HFFc6 (cell line): ENCODE results near the gene PRPF6. TPM values are rescaled to one million over a fixed set of nuclear protein-coding genes. Genes with fewer than 3 reads are reported as not detected.

ENCODE experiments used
- DNase-seq: peaks from one replicate; pipeline ENCODE4 v3.0.0-alpha.2; 2018
- H3K27ac Mint-ChIP-seq: 2 replicates; pipeline ENCODE4 v1.8.0; 2020; ENCODE audit warnings: mild to moderate bottlenecking, mixed read lengths
- H3K27me3 Mint-ChIP-seq: 2 replicates; pipeline ENCODE4 v1.8.0; 2021; ENCODE audit warnings: mild to moderate bottlenecking, moderate library complexity, mixed read lengths; ENCODE audit not compliant: insufficient read depth
- H3K36me3 Mint-ChIP-seq: 2 replicates; pipeline ENCODE4 v1.8.0; 2021; ENCODE audit warnings: low read depth, mixed read lengths
- H3K4me1 Mint-ChIP-seq: 2 replicates; pipeline ENCODE4 v1.8.0; 2020; ENCODE audit warnings: low read depth, mixed read lengths
- H3K4me3 Mint-ChIP-seq: 2 replicates; pipeline ENCODE4 v1.8.0; 2020; ENCODE audit warnings: mild to moderate bottlenecking, moderate library complexity, mixed read lengths
- H3K9me3 Mint-ChIP-seq: 2 replicates; pipeline ENCODE4 v1.8.0; 2020; ENCODE audit warnings: mild to moderate bottlenecking, mixed read lengths
- total RNA-seq, 6 experiments: library from RNA; stranded (reverse); fragmentation: NEBNext Ultra II Directional; extraction: Animal tissue kit (Norgen Biotek cat#: 25700); gene quantifications; 2 replicates in 1 of 6; 3 replicates in 5 of 6; pipeline ENCODE4 v1.2.3, GENCODE V29; 2021
- TF ChIP-seq, protein P1 (sequence below): fragments of 200-600 bp; sonication (generic); IDR thresholded peaks from 2 replicates; pipeline ENCODE4 v1.5.0; 2021; ENCODE audit warnings: antibody characterized with exemption, mild to moderate bottlenecking

The PRPF6 gene
- total RNA-seq, 6 experiments from 2014 or later = 70.7 to 73.2 (median 72.9) TPM

DNA sequence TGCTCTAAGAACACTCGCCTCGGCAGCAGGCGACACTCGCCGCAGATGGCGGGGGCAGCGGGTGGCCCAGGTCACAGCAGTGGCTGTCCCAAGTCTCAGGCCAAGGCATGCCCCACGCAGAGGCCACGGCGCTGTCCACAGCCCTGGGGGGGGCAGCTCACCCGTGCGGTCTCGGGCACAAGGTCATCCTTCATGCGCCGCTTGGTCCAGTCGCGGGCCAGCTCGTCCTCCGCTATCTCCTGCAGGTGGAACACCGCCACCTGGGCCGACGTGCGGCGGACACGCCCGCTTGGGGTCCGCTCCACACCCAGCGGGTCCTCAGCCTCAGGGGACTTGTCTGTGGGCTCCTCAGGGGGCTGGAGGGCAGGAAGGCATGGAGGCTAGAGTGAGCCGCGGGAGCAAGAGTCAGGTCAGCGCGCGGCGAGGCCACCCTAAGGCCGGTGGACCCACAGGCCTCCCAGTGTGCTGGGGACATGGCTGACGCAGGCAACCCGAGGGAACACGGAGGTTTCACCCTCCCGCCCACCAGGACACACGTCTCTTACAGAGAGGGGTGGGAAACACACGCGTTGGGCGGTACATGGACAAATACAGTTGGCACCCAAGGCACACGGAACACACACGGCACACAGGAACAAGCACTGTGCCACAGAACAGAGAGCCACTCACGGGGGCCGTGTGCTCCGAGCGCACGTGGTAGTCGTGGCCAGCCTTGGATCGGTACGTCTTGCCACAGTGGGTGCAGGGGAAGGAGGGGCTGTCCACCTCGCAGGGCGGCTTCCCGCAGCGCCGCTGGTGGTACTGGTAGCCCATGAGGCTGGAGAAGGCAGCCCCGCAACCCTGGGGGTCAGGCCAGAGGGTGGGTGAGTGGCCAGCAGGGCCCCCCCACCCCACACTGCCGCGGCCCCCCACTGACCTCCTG, 18.2 kb upstream of the PRPF6 start:
- Mint-ChIP-seq H3K9me3 (no peaks in the 10 kb centered on the region), H3K4me1 (no peaks in the 10 kb centered on the region), H3K27ac (no peak overlapping the region), H3K36me3 (no peaks in the 10 kb centered on the region), H3K27me3 (peaks cover 2% of the 10 kb centered on the region; the same call in 1 of the 2 replicates), H3K4me3 (no peak overlapping the region)
- no peak for DNase-seq
- TF ChIP-seq, protein P1, sequence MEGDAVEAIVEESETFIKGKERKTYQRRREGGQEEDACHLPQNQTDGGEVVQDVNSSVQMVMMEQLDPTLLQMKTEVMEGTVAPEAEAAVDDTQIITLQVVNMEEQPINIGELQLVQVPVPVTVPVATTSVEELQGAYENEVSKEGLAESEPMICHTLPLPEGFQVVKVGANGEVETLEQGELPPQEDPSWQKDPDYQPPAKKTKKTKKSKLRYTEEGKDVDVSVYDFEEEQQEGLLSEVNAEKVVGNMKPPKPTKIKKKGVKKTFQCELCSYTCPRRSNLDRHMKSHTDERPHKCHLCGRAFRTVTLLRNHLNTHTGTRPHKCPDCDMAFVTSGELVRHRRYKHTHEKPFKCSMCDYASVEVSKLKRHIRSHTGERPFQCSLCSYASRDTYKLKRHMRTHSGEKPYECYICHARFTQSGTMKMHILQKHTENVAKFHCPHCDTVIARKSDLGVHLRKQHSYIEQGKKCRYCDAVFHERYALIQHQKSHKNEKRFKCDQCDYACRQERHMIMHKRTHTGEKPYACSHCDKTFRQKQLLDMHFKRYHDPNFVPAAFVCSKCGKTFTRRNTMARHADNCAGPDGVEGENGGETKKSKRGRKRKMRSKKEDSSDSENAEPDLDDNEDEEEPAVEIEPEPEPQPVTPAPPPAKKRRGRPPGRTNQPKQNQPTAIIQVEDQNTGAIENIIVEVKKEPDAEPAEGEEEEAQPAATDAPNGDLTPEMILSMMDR = no peak

DNA sequence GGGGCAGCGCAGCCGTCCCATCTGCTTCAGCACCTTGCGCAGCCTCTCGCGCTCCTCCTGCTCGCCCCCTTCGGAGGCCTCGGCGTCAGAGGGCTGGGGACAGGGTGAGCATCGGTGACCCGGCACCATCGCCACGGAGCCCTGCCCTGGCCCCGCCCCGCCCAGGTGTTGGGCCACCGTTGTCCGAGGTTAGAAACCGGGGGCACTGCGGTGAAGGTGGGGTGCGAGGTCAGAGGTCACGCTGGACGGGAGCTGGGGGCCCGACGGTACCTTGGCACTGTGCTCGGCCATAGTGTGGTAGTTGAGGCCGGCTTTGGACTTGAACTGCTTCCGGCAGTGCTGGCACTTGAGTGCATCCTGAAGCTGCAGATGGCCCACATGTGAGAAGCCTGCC, 17.6 kb upstream of the PRPF6 start:
- H3K4me1 Mint-ChIP-seq = peaks cover 3% of the 10 kb centered on the region
- no peak overlapping the region for H3K4me3 Mint-ChIP-seq
- H3K27ac Mint-ChIP-seq = no peak overlapping the region
- H3K36me3 Mint-ChIP-seq = no peaks in the 10 kb centered on the region
- TF ChIP-seq, protein P1 = no peak
- H3K27me3 Mint-ChIP-seq = no peaks in the 10 kb centered on the region; the same call in 1 of the 2 replicates
- no peak for DNase-seq
- H3K9me3 Mint-ChIP-seq = no peaks in the 10 kb centered on the region

DNA sequence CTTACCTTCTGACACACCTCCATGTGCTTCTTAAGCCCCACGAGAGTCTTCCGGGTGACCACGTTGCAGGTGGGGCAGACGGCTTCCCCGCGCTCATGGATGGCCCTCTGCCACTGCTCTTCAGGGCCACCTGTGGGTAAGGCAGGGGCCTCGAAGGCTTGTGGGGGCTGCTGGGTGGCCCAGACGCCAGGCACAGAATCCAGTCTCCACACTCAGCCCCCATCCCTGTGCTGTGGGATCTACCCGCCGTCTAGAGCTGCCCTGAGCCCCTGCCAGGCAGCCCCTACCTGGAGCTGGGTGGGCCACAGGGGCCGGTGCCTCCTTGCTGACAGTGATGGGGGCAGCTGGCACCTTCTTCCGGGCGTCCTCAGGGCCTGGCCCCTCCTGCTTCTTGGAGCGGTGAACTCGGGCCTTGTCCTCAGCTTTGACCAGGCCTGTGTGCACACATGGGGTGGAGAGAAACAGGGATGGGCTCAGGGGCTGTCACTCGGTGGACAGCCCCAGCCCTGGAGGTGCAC, 17.1 kb upstream of the PRPF6 start:
- Mint-ChIP-seq H3K4me3 (no peak overlapping the region), H3K36me3 (no peaks in the 10 kb centered on the region), H3K9me3 (no peaks in the 10 kb centered on the region), H3K27me3 (no peaks in the 10 kb centered on the region; the same call in 1 of the 2 replicates), H3K4me1 (peaks cover 8% of the 10 kb centered on the region), H3K27ac (no peak overlapping the region)
- DNase-seq = no peak
- TF ChIP-seq, protein P1 = no peak

GRCh38 chr20:63964412-63964811, 16.5 kb upstream of the PRPF6 start:
- Mint-ChIP-seq H3K36me3 (no peaks in the 10 kb centered on the region), H3K9me3 (no peaks in the 10 kb centered on the region), H3K4me1 (peaks cover 10% of the 10 kb centered on the region), H3K4me3 (no peak overlapping the region), H3K27ac (no peak overlapping the region), H3K27me3 (no peaks in the 10 kb centered on the region; the same call in 1 of the 2 replicates)
- TF ChIP-seq, protein P1 = no peak
- DNase-seq = no peak

DNA sequence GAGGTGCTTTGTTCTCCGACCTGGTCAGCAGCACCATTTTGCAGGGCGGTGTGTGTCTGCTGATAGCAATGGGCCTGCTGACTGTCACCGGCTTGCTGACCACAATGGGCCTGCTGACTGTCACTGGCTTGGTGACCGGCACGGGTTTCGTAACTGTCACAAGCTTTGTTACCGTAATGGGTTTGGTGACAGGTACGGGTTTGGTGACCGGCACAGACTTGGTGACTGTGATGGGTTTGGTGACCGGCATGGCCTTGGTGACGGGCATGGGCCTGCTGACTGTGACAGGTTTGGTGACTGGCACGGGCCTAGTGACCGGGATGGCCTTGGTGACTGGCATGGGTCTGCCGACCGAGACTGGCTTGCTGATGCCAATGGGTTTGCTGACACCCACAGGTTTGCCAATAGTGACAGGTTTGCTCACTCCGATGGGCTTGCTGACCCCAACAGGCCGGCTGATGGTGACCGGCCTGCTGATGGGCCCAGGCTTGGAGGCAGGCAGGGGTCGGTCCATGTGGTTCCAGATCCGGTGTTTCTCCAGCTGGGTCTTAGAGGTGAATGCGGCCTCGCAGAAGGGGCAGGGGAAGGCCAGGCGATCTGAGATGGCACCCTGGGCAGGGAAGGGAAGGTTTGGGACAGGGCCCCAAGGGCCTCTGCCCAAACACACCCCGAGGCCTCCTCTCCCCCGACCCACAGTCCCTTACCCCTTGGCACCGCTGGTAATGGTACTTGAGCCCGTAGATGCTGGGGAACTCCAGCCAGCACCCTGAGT, 14.6 kb upstream of the PRPF6 start:
- TF ChIP-seq, protein P1 = no peak
- H3K9me3 Mint-ChIP-seq = no peaks in the 10 kb centered on the region

More for the DNA sequence above, 14.6 kb upstream of the PRPF6 start:
- H3K27ac Mint-ChIP-seq = no peak overlapping the region
- no peak overlapping the region for H3K4me3 Mint-ChIP-seq
- H3K27me3 Mint-ChIP-seq = no peaks in the 10 kb centered on the region; the same call in none of the 2 replicates
- H3K36me3 Mint-ChIP-seq = no peaks in the 10 kb centered on the region
- H3K4me1 Mint-ChIP-seq = peaks cover 10% of the 10 kb centered on the region
- no peak for DNase-seq
